HG03558 (cell line): ENCODE data around the gene MT1F.
A peak's percentile ranks its signal among the peaks of the same experiment; 100 is the strongest.
"Not testable (repeated sequence)": the region's sequence is repeated elsewhere in the genome, so short reads cannot be mapped to it uniquely, and the experiment has no call there.

ENCODE experiments used
- ATAC-seq: cut with Tn5 transposase; IDR thresholded peaks from one replicate; pipeline ENCODE4 v1.9.1; 2021; ENCODE audit warnings: moderate number of reproducible peaks; ENCODE audit not compliant: unreplicated experiment; ENCODE audit errors: extremely low read depth

Gene MT1F

DNA sequence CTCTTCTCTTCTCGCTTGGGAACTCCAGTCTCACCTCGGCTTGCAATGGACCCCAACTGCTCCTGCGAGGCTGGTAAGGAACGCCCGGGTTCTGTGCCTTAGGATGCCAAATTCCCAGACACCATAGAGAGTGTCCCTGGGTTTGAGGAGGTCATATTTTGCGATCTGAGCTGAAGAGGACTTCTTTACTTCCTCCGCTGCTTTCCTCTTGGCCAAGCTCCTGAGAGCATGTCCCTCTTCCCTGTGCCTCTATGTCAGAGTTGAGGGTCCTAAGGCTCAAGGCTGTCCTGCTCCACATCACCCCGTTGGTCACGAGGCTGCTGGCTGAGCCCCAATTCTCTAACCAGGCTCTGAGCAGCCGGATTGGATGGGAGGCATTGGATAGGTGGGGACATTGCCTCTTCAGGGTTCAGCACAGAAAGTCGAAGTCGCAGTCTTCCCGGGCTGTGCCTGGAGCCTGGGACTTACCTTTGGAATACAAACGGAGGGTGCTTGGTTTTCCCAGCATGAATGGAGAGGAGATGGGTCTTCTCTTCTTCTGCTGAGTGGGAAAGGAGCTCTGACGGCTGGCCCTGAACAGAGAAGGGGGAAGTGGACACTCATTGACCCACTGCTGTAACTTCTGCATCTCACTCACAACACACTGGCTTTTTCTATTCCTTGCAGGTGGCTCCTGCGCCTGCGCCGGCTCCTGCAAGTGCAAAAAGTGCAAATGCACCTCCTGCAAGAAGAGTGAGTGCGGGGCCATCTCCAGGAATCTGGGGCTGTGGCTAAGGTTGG lies 12.3 kb downstream of the MT1F start:
- ATAC-seq: no peak

DNA sequence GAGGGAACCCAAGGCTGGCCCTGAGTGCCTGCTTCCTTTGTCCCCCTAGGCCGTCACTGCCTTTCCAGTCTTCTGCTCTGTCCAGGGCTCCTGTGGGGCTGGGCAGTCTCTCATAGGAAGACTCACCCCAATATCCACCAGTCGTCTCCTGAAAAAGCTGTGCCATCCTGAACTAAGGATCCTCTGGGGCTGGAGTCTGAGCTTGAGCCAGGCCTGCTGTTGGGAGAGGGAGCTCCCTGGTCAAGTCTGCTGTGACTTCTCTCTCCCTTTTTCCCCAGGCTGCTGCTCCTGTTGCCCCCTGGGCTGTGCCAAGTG lies 12.8 kb downstream of the MT1F start:
- ATAC-seq: no peak

DNA sequence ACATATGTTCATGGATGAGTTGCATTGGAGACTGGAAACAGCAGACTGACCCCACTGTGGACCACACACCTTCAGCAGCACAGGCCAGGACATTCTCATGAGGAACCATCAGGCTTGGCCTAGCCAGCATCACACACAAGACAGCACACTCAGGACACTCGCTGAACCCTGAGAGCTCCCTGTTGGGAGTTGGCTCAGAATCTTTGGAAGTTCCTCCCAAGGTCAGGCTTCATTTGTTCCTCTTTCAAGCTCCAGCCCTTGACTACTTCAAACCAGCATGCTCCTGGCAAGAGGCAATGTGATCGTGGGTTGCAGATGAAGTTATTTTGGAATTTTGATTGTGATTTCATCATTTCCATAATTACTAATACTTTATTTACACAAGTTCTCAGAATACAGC lies 13.9 kb downstream of the MT1F start:
- ATAC-seq: not testable (repeated sequence)

DNA sequence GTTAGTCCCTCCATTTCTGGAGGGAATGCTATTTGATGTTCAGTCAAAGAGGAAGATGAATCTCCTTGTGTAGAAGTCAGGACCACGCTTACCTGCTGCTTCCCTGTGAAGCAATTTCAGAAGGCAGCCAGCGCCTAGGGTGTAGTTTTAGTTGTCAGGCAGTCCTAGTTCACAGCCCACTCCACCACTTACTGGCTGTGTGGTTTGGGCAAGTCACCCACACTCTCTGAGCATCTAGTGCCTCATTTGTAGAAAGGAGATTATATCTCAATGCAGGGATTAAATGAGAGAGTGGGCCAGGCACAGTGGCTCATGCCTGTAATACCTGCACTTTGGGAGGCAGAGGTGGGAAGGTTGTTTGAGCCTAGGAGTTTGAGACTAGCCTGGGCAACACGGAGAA lies 14.4 kb downstream of the MT1F start:
- ATAC-seq: not testable (repeated sequence)

DNA sequence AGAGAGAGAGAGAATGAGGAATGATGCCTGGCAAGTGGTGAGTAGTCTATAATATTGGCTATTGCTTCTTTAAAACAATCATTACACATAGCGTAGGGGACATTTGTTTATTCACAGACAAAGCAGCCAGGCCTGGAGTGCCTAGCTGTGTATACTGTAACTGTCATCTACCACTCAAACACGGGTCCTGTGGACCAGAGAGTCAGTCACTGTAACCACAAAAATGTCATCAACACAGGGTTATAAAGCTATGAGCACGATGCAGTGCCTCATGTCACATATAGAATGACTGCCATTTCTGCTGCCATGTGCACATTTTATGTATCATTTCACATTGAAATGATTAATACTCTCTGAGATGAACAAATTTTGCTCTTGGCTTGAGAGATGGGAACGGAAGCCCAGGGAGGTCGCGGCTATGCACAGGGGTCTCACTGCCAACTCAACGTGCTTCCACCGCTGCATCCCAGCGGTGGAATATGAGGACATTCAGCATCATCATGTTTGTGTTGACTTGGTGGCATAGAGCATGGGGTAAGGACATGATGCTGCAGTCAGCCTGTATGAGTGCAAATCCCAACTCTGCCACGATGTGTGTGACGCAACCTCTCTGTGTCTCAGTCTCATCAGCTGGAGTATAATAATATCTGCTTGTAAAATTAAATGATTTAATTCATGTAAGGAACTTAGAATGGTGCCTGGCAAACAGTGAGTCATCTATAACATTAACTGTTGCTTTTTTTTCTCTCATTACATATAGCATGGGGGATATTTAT lies 15.2 kb downstream of the MT1F start:
- no peak for ATAC-seq

DNA sequence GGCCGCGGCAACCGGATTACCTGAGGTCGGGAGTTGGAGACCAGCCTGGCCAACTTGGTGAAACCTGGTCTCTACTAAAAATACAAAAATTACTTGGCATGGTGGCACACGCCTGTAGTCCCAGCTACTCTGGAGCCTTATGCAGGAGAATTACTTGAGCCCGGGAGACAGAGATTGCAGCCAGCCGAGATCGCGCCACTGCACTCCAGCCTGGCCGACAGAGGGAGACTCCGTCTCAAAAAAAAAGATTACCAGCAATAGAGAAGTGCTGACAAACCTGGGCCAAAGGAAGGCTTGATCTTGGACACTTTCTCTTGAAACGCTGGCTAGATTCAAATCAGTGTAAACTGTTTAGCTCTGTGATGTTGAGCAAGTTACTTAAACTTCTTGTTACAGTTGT lies 16.2 kb downstream of the MT1F start:
- ATAC-seq: no peak

DNA sequence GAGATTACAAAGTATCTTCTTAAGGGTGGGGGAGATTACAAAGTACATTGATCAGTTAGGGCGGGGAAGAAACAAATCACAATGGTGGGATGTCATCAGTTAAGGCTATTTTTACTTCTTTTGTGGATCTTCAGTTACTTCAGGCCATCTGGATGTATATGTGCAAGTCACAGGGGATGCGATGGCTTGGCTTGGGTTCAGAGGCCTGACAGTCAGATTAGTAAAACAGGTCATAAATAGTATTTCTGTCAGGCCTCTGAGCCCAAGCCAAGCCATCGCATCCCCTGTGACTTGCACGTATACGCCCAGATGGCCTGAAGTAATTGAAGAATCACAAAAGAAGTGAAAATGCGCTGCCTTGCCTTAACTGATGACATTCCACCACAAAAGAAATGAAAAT lies 16.8 kb downstream of the MT1F start:
- ATAC-seq: not testable (repeated sequence)

DNA sequence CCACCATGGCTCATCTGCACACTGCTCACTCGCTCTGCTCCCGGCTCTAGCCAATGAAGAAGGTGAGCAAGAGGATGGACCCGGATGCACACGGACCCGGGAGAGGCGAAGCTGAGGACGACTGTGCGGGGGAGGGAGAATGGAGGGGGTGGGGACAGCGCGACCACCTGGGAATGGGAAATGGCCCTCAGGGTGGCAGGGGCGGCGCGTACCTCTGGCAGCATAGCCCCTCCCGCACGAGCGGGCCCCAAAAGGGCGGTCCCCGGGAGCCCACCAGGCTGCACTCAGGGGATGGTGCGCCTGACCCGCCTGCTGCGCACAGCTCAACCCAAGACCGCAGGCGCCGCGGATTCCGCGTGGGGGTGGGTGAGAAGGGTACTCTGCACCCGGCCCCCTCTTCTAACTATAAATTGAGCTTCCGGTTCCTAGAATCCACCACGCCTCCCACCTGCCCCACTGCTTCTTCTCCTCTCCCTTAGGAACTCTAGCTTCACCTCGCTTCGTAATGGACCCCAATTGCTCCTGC lies 18.0 kb downstream of the MT1F start:
- ATAC-seq: no peak

DNA sequence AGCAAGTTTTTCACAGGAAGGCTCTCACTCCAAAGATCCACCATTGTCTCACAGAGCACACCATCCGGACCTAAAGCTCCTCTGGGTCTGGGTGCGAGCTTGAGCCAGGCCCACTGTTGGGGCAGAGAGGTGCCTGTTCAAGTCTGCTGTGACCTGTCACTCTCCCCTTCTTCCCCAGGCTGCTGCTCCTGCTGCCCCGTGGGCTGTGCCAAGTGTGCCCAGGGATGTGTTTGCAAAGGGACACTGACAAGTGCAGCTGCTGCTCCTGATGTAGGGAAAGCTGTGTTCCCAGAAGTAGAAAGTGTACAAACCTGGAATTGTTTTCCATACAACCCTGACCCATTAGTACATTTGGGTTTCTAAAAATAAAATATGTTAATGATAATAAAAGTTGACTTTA lies 19.7 kb downstream of the MT1F start:
- no peak for ATAC-seq

DNA sequence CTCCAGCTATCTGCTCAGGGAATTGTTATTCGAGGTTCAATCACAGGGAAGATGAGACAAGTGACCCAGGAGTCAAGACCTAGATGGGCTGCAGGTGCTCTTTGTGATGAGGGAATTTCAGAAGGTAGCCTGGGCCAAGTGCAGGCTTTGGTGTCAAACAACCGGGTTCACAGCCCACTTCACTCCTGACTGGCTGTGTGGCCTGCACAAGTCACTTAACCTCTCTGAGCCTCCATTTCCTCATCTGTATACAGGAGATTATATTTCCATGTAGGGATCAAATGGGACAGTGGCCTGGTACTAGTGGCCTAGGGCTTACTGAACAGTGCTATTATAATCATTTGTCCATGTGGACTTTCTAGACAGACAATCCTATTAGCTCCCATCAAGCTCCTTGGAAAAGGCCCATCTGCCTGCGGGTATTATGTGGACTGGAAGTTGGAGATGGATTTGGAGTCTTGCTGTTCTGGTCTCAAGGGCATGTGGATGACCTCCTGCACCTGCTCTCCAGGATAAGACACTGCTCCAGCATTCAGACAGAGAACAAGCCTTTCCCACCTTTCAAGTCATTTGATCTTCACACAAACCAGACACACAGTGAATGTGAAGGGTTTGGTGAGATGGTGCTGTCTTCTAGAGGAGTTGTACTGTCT lies 21.4 kb downstream of the MT1F start:
- ATAC-seq: no peak

DNA sequence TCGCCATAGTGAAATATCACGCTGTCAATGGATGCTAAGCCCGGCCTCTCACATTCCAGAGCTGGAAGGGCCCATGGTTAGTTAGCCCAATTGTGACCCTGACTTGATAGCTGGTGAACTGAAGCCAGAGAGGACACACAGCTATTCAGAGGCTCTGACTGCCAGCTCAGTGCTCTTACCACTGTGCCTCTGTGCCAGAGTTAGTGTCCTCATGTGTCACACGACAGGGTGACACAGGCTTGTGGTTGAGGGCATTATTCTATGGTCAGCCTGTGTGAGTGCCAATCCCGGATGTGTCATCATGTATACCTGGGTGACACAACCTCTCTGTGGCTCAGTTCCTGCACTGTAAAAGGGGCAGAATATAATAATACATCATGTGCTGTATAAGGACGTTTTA lies 22.1 kb downstream of the MT1F start:
- ATAC-seq: no peak

DNA sequence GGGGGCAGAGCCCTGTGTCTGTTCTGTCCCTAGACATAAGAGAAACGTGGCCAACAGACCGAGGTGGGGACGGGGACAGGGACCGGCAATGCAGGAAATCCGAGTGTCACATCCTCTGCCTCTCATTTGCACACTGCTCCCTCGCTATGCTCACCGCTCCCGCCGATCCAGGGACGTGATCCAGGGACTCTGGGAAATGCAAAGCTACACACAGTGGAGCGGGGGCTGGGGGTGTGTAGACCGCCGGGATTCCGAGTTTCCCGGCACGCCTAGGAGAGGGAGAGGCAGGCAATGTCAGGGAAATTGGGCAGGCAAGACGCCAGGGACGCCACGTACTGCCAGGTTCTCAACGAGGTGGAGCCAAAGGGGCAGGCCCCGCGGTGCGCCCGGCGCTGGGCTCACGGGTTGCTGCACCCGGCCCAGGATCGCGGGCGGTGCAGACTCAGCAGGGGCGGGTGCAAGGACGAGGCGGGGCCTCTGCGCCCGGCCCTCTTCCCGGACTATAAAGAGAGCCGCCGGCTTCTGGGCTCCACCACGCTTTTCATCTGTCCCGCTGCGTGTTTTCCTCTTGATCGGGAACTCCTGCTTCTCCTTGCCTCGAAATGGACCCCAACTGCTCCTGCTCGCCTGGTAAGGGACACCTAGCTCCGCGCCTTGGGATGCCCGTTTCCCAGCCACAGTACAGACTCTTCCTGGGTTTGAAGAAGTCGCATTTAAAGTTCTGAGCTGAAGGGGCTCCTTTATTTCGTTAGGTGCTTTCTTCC lies 24.4 kb downstream of the MT1F start, which contains the start of gene MT1X:
Gene MT1X, plus strand, starts transcription at position 532 of the 764 bp plus-strand sequence. Its CDS starts 71 bp downstream, at position 603.
- ATAC-seq: peak; percentile 90

DNA sequence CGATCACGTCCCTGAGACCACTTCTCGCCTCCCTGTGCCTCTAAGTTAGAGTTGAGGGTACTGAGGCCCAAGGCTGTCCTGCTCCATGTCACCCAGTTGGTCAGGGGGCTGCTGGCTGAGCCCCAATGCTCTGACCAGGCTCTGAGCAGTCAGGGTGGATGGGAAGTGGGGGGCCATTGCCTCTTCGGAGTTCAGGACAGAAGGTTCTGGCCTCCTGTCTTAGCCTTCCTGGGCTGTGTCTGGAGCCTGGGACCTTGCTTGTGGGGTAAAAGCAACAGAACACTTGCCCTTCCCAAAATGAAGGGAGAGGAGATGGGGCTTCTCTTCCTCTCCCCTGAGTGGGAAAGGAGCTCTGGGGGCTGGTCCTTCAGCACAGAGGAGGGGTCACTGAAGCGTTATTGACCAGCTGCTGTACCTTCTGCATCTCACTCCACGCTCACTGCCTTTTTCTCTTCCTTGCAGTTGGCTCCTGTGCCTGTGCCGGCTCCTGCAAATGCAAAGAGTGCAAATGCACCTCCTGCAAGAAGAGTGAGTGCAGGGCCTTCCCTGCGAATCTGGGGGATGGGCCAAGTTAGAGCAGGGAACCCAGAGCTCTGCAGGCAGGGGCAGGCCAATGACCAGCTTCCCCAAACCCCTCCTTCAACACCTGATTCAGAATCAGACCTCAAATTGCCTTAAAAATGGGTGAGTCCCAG lies 25.1 kb downstream of the MT1F start:
- no peak for ATAC-seq

DNA sequence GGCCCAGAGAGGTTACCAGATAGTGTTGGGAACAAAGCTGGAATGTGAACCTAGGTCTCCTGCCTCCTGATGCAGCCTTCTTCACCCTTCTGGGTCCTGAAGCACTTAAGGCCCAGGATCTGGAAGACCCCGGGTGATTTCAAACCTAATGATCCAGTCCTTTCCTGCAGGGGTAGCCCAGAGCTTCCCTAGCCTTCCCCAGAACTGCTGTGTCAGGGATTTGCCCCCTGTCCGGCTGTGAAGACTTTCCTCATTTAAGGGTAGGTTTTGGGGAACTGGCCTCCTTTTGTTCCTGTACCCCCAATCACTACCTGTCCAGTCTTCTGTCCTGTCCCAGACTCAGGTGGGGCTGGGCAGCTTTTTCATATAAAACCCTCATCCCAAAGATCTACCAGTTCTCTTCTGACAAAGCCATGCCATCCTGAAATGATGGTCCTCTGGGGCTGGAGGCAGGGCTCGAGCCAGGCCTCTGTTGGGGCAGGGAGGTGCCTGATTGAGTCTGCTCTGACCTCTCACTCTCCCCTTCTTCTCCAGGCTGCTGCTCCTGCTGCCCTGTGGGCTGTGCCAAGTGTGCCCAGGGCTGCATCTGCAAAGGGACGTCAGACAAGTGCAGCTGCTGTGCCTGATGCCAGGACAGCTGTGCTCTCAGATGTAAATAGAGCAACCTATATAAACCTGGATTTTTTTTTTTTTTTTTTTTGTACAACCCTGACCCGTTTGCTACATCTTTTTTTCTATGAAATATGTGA lies 25.8 kb downstream of the MT1F start:
- ATAC-seq: no peak

DNA sequence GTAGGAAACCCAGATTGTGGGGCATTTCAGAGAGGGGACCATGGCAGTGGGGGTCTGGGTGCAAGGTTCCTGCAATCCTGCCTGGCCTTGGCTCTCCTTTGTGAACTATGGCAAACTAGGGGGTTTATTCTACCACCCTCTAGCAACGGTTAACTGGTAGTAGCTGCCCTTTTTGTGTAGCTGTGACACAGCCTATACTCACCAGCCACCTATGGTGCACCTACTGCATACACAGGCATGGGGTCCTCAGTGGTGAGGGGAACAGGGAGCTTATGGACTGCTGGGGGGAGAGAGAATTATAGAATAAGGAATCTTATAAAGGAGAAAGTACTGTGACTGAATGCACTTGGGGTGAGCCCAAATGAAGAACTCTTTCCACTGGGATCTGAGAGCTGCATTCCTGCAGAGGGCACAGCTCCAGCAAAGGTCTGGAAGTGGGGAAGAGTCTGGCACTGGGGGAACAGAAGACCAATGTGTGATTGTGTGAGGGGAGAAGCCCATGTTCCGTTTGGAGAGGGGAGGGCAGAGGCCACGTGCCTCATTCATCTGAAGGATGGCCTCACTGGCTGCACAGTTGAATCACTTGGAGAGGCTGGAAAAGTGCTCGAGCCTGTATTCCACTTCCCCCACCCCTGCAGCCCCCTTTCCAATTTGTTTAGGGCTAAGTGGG lies 26.6 kb downstream of the MT1F start:
- ATAC-seq: no peak

DNA sequence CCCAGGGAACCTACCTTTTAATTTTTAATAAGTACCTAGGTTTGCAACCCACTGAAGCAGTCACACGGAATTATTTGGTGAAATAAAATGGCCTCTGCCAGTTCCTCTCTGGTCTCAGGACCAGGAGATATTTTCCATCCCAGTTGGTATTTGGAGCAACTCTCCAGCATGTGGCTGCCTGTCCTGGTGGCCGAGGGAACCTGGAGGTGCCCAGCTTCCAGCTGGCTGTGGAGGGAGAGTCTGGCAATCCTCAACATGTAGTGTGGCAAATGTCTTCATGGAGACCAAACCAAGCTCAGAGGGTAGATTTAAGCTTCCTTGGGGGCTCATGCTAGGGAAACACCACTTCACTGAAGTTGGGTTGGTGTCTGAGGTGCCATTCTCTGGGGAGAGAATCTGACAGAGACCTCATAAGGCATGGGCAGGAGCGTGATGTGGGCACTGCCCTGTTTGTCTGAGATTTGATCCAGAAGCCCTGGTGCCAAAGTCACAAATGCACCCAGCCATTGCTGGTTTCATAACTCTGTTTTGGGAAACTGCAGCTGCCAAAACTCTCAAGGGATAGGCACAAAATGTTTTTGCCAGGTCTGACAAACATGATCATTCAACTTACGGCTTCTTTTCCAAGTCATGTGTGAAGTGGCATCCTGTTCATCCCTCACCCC lies 27.3 kb downstream of the MT1F start:
- ATAC-seq: no peak

DNA sequence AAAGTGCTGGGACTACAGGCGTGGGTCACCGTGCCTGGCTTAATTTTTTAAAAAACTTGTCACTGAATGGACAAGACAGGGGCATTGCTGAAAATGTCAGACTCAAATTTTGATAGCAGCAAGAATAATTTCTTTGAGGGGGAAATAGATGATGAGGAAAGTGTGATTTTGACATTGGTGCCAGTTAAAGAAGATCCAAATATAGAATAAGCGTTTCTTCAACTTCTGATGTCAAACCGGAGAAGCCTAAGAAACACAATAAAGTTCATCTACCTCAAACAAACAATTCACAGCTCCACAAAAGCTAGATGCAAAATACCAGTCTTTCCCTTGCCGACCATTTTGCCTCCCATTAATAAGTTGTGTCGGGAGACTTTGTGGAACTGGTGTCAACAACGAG lies 29.0 kb downstream of the MT1F start:
- no peak for ATAC-seq

DNA sequence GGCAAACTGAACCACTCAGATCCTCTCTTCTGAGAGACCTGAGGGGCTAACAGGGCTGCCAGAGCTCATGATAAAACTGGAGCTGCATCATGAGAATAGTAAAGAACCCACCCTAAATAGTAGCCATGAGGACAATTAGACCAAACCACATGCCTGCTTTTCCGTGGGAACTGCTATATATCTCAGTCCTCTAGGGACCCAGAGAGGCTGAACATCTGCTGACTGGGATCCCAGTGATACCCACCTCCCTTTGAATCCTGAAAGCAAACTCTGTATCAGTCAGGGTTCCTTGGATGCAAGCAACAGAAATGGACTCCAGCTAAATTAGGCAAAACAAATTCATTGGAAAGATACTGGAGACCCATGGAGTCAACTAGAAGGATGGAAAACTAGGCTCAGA lies 31.0 kb downstream of the MT1F start:
- ATAC-seq: no peak
